ENCODE data around the gene KCNK7.

Gene KCNK7

DNA sequence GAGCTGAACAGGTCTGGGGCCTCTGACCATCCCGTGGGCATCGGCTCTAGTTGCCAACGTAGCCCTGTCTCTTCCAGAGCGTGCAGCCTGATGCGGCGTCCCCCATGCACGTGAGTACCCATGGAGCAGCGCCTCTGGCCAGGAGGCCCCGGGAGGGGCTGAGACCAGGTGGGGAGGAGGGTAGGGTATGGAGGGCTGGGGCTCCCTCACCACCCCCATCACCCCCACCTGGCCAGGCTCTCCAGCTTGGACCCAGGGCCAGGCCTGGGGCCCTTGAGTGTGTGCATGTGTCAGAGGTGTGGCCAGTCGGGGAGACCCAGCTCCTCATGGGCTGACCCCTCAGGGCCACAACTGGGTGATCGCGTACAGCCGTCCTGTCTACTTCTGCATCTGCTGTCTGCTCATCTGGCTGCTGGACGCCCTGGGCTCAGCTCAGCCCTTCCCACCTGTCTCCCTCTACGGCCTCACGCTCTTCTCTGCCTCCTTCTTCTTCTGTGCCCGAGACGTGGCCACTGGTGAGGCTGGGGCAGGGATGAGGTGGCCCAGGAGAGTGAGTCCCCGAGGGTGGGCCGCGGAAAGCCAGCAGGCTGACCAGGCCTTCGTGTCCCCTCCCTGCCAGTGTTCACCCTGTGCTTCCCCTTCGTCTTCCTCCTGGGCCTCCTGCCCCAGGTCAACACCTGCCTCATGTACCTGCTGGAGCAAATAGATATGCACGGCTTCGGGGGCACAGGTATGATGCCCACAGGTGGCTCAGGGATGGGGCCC is 28.4 kb upstream of the KCNK7 start:
- TF ChIP-seq POLR2AphosphoS5 (IDR thresholded peaks at IDR 0.05; ENCODE audit: low read depth, low read length) (no peak), SIN3A (IDR thresholded peaks at IDR 0.05; ENCODE audit: borderline replicate concordance, insufficient read depth, low read length) (no peak), TAF1 (IDR thresholded peaks at IDR 0.05; ENCODE audit: borderline replicate concordance, insufficient read depth, low read length) (no peak), FOXP2 (optimal IDR thresholded peaks at IDR 0.05; ENCODE audit: borderline replicate concordance, extremely low read depth, extremely low read length, insufficient read depth) (no peak)
- TF ChIP-seq, protein P1, sequence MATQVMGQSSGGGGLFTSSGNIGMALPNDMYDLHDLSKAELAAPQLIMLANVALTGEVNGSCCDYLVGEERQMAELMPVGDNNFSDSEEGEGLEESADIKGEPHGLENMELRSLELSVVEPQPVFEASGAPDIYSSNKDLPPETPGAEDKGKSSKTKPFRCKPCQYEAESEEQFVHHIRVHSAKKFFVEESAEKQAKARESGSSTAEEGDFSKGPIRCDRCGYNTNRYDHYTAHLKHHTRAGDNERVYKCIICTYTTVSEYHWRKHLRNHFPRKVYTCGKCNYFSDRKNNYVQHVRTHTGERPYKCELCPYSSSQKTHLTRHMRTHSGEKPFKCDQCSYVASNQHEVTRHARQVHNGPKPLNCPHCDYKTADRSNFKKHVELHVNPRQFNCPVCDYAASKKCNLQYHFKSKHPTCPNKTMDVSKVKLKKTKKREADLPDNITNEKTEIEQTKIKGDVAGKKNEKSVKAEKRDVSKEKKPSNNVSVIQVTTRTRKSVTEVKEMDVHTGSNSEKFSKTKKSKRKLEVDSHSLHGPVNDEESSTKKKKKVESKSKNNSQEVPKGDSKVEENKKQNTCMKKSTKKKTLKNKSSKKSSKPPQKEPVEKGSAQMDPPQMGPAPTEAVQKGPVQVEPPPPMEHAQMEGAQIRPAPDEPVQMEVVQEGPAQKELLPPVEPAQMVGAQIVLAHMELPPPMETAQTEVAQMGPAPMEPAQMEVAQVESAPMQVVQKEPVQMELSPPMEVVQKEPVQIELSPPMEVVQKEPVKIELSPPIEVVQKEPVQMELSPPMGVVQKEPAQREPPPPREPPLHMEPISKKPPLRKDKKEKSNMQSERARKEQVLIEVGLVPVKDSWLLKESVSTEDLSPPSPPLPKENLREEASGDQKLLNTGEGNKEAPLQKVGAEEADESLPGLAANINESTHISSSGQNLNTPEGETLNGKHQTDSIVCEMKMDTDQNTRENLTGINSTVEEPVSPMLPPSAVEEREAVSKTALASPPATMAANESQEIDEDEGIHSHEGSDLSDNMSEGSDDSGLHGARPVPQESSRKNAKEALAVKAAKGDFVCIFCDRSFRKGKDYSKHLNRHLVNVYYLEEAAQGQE (IDR thresholded peaks at IDR 0.05; ENCODE audit: insufficient read depth in 1 of 2, low read depth in 2 of 2, low read length in 2 of 2), result no peak

DNA sequence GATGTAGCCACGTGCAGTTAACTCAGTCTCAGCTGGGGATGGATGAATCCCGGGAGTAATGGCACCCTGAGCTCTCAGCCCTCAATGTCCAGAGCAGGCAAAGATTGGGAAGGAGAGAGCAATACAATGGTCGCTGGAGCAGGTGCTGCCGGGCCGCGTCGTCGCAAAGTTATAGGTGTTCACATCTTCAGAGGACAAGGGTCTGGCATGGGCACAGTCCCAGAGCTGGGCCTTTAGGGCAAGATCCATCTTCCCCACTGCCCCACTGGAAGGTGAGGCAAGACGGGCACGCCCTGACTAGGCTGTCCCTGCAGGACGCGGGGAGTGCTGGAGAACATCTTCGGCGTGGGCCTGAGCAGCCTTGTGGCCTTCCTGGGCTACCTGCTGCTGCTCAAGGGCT is 27.6 kb upstream of the KCNK7 start:
- TF ChIP-seq FOXP2 (optimal IDR thresholded peaks at IDR 0.05; ENCODE audit: borderline replicate concordance, extremely low read depth, extremely low read length, insufficient read depth) (no peak), TAF1 (IDR thresholded peaks at IDR 0.05; ENCODE audit: borderline replicate concordance, insufficient read depth, low read length) (no peak), SIN3A (IDR thresholded peaks at IDR 0.05; ENCODE audit: borderline replicate concordance, insufficient read depth, low read length) (no peak), POLR2AphosphoS5 (IDR thresholded peaks at IDR 0.05; ENCODE audit: low read depth, low read length) (no peak)
- TF ChIP-seq, protein P1 (IDR thresholded peaks at IDR 0.05; ENCODE audit: insufficient read depth in 1 of 2, low read depth in 2 of 2, low read length in 2 of 2), result no peak

DNA sequence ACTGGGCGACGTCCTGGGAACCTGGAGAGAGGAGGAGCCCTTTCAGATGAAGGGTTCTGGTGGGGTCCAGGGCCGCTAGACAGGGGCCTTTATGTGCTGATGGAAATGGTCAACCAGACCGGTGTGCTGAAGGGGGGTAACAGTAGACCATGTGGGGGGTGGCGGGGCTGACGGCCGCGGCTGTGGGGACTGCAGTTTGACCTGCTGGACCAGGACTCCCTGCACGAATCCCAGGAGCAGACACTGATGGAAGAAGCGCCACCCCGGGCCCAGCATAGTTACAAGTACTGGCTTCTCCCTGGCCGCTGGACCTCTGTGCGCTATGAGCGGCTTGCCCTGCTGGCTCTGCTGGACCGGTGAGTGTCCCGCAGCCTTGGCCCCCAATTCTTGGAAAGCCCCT is 26.4 kb upstream of the KCNK7 start:
- TF ChIP-seq POLR2AphosphoS5 (IDR thresholded peaks at IDR 0.05; ENCODE audit: low read depth, low read length) (no peak), FOXP2 (optimal IDR thresholded peaks at IDR 0.05; ENCODE audit: borderline replicate concordance, extremely low read depth, extremely low read length, insufficient read depth) (no peak), SIN3A (IDR thresholded peaks at IDR 0.05; ENCODE audit: borderline replicate concordance, insufficient read depth, low read length) (no peak), TAF1 (IDR thresholded peaks at IDR 0.05; ENCODE audit: borderline replicate concordance, insufficient read depth, low read length) (no peak)
- TF ChIP-seq, protein P1 (IDR thresholded peaks at IDR 0.05; ENCODE audit: insufficient read depth in 1 of 2, low read depth in 2 of 2, low read length in 2 of 2), result no peak

DNA sequence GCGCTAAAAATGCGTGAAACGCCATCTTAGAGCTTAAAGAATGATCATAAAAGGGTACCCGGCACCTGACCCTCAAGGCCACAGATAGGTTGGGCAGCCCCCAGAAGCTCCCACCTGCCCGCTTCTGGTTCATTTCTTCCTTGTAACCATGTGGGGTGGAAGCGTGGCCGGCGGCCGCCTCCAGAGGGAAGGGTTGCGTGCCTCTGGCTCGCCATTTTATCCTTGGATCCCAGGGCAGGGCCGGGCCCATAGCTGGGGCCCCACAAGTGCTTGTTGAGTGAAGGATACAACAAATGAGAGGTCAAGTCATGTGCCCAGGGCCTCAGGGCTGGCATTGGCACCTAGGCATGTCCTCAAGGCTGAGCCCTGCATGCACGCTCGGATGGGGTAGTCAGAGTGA is 25.9 kb upstream of the KCNK7 start:
- TF ChIP-seq, protein P1 (IDR thresholded peaks at IDR 0.05; ENCODE audit: insufficient read depth in 1 of 2, low read depth in 2 of 2, low read length in 2 of 2), result no peak
- no peak for TF ChIP-seq TAF1 (IDR thresholded peaks at IDR 0.05; ENCODE audit: borderline replicate concordance, insufficient read depth, low read length)
- TF ChIP-seq POLR2AphosphoS5 (IDR thresholded peaks at IDR 0.05; ENCODE audit: low read depth, low read length), result no peak
- TF ChIP-seq FOXP2 (optimal IDR thresholded peaks at IDR 0.05; ENCODE audit: borderline replicate concordance, extremely low read depth, extremely low read length, insufficient read depth), result no peak
- TF ChIP-seq SIN3A (IDR thresholded peaks at IDR 0.05; ENCODE audit: borderline replicate concordance, insufficient read depth, low read length), result no peak

Measured in PFSK-1 (cell line).